Measurements from ENCODE around the gene C2orf72.
"Not testable (repeated sequence)": the region's sequence is repeated elsewhere in the genome, so short reads cannot be mapped to it uniquely, and the experiment has no call there.

The C2orf72 gene

DNA sequence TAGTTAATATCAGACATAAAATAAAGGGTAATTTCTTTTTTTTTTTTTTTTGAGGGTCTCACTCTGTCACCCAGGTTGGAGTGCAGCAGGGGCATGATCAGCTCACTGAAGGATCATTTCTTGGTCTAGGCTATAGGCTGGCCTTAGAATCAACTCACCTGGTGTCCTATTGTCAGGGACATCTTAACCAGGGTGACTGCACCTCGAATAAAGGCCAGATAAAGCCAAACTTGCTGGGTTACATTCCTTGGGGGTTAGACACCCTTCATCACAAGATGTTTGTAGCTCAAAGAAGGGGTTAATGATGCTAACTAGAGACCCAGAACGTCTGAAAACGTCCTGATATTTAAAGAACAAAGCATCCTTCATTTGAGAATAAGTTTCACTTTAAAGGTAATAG is 23.5 kb upstream of the C2orf72 start:
- TF ChIP-seq, protein P1, sequence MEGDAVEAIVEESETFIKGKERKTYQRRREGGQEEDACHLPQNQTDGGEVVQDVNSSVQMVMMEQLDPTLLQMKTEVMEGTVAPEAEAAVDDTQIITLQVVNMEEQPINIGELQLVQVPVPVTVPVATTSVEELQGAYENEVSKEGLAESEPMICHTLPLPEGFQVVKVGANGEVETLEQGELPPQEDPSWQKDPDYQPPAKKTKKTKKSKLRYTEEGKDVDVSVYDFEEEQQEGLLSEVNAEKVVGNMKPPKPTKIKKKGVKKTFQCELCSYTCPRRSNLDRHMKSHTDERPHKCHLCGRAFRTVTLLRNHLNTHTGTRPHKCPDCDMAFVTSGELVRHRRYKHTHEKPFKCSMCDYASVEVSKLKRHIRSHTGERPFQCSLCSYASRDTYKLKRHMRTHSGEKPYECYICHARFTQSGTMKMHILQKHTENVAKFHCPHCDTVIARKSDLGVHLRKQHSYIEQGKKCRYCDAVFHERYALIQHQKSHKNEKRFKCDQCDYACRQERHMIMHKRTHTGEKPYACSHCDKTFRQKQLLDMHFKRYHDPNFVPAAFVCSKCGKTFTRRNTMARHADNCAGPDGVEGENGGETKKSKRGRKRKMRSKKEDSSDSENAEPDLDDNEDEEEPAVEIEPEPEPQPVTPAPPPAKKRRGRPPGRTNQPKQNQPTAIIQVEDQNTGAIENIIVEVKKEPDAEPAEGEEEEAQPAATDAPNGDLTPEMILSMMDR (IDR thresholded peaks at IDR 0.05; ENCODE audit: low read length, missing control alignments), result no peak
- no peak for DNase-seq (ENCODE audit: low read depth)
- H3K4me3 ChIP-seq (replicated peaks; ENCODE audit: low read depth, low read length), result no peak overlapping the region

DNA sequence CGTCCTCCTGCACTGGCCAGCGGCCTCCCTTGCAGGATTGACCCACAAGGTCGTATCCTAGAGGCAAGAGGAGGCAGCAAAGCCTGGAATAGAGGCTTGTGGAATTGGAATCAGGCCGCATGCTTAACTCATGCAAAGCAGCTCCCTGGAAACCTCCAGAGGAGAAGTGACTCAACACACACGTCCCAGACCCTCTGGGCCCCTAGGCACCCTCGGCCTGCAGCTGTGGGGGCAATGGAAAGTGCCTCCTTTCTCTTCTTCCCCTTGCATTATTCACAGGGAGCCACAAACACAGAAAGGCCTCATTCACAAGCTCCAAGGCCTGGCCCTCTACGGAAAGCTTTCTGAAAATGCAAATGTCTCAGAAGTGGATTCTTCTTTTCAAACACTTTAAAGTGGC is 21.8 kb upstream of the C2orf72 start:
- H3K4me3 ChIP-seq (replicated peaks; ENCODE audit: low read depth, low read length), result no peak overlapping the region
- no peak for DNase-seq (ENCODE audit: low read depth)
- TF ChIP-seq, protein P1 (IDR thresholded peaks at IDR 0.05; ENCODE audit: low read length, missing control alignments), result no peak

DNA sequence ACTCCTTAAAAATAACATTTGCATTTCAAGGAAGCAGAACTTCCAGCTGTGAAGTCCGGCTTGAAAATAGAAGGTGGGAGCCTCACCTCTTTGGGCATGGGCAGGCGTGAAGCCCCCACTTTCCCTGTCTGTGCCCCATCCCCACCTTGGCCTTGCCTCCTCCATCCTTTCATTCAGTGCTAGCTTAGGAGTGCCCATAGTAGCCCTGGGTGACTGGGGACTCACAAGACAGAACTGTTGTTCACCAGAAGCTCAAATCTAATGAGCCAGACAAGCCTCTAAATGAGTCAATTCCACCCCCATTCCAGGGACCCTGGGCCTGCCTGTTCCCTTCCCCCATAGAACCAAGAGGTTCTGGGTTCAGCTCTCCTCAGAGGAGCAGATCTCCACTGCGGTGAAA is 21.4 kb upstream of the C2orf72 start:
- TF ChIP-seq, protein P1 (IDR thresholded peaks at IDR 0.05; ENCODE audit: low read length, missing control alignments), result no peak
- no peak for DNase-seq (ENCODE audit: low read depth)
- H3K4me3 ChIP-seq (replicated peaks; ENCODE audit: low read depth, low read length), result no peak overlapping the region

GRCh38 chr2:231016566-231017230 is 20.6 kb upstream of the C2orf72 start:
- DNase-seq (ENCODE audit: low read depth), result peak; percentile 29
- H3K4me3 ChIP-seq (replicated peaks; ENCODE audit: low read depth, low read length), result no peak overlapping the region
- TF ChIP-seq, protein P1 (IDR thresholded peaks at IDR 0.05; ENCODE audit: low read length, missing control alignments), result no peak

GRCh38 chr2:231017231-231017598 is 20.1 kb upstream of the C2orf72 start:
- DNase-seq (ENCODE audit: low read depth), result no peak
- TF ChIP-seq, protein P1 (IDR thresholded peaks at IDR 0.05; ENCODE audit: low read length, missing control alignments), result no peak
- no peak overlapping the region for H3K4me3 ChIP-seq (replicated peaks; ENCODE audit: low read depth, low read length)

DNA sequence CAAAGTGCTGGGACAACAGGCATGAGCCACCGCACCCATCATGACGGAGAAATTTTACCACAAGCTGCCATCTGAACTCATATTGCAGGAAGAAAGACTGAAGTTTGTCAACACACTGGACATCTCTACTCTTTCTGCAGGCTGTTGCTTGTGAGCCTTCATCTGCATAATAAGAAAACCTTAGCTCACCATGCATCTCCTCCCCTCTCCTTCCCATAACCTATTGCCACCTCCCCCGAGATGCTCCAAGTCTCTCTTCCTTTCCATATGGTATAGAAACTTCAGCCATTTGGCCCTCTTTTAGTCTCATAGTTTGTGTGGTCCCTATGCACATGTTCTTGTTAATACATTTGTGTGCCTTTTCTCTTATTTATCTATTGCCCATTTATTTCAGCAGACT is 19.1 kb upstream of the C2orf72 start:
- H3K4me3 ChIP-seq (replicated peaks; ENCODE audit: low read depth, low read length), result no peak overlapping the region
- DNase-seq (ENCODE audit: low read depth), result no peak
- TF ChIP-seq, protein P1 (IDR thresholded peaks at IDR 0.05; ENCODE audit: low read length, missing control alignments), result no peak

DNA sequence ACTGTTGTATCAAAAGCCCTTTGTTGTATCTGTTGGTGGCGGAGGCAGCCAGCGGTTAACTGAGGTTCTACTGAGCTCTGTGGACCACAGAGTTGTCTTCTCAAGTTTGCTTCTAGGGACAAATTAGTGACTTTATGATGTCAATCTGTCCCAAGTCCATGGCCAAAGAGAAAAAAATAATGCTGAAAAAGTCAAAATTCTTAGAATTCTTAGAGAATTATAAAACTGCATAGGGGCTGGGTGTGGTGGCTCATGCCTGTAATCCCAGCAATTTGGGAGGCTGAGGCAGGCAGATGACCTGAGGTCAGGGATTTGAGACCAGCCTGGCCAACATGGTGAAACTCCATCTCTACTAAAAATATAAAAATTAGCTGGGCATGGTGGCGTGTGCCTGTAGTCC is 12.3 kb upstream of the C2orf72 start:
- H3K4me3 ChIP-seq (replicated peaks; ENCODE audit: low read depth, low read length); DNase-seq (ENCODE audit: low read depth): not testable (repeated sequence)
